IPS-15b (cell line): Measurements from ENCODE around the gene MB21D2.

Experiments used
- H3K27me3 ChIP-seq: one replicate; pipeline ENCODE4 v1.6.1; 2013; ENCODE audit warnings: low read length; ENCODE audit not compliant: control insufficient read depth, insufficient read depth
- H3K36me3 ChIP-seq: one replicate; pipeline ENCODE4 v1.6.1; 2013; ENCODE audit warnings: low read length; ENCODE audit not compliant: control insufficient read depth, insufficient read depth
- H3K4me1 ChIP-seq: one replicate; pipeline ENCODE4 v1.6.1; 2013; ENCODE audit warnings: mild to moderate bottlenecking, low read length; ENCODE audit not compliant: control insufficient read depth, insufficient read depth
- H3K4me3 ChIP-seq: one replicate; pipeline ENCODE4 v1.5.1; 2013; ENCODE audit warnings: low read depth, low read length
- H3K9ac ChIP-seq: one replicate; pipeline ENCODE4 v1.6.1; 2013; ENCODE audit warnings: low read depth, mild to moderate bottlenecking, low read length
- H3K9me3 ChIP-seq: one replicate; pipeline ENCODE4 v1.6.1; 2013; ENCODE audit warnings: mild to moderate bottlenecking, low read length; ENCODE audit not compliant: control insufficient read depth, insufficient read depth

Gene MB21D2

DNA sequence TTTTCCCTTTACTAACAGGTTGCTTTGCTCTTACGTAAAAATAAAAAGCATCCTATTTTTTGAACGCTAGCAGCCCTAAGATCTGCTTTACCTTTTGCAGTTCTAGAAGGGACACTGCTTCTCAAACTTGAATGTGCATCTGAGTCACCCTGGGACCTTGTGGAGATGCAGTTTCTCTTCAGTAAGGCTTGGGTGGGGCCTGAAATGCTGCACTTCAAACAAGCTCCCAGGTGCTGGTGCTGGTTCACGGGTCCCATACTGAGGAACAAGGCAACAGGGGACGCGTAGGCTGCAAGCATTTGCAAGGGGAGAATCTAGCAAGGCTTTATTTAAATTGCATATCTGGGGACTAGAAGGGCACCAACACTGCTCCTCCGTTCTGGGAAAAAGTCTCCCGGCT is 30.0 kb downstream of the MB21D2 start:
- Histone ChIP-seq H3K9ac (no peak overlapping the region), H3K9me3 (no peaks in the 10 kb centered on the region), H3K27me3 (no peaks in the 10 kb centered on the region), H3K4me3 (no peak overlapping the region), H3K4me1 (peaks cover 36% of the 10 kb centered on the region), H3K36me3 (no peaks in the 10 kb centered on the region)

GRCh38 chr3:192887047-192887446 is 30.6 kb downstream of the MB21D2 start:
- Histone ChIP-seq H3K36me3 (no peaks in the 10 kb centered on the region), H3K27me3 (no peaks in the 10 kb centered on the region), H3K9ac (no peak overlapping the region), H3K4me1 (peaks cover 34% of the 10 kb centered on the region), H3K4me3 (no peak overlapping the region), H3K9me3 (no peaks in the 10 kb centered on the region)

DNA sequence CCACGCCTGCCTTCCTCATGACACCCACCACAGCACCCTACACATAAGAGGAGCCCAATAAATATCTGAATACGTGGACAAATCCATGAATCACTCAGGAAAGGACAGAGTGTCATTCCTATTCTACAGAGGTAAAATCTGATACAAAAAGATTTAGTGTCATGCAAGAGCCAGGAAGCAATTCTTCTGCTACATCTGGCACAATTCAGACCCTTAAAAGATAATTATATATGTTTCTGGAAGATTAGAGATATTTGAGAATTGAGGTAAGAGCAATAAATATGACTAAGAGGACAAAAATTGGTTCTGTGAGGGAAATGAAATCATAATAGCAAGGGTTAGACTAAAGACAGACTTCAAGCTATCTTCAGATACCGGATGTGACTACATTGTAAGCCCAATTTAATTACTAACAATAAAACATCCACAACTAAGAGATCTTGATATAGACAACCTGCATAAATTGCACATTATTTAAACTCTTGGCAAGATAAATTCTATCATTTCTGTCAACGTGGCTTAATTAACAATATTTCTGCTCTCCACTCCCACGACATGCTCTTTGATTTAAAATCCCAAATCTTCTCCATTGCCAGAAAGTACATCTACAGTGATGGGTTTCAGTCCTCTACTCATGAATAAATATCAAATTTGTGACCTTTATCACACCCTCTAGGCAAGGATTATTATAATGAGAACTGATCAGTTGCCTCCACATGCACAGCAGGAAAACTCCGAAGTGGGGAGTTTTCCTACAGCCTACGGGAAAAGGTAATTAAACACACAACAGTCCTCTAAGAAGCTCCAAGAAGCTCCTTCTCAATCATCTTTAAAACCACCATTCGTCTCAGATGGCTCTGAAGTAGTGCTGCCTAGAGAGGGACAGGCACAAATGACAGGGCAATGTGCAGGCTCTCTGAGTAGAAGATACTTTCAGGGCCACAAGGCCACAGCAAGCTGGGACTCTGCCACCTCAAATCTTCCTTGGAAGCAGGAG is 32.6 kb downstream of the MB21D2 start:
- Histone ChIP-seq H3K36me3 (no peaks in the 10 kb centered on the region), H3K27me3 (no peaks in the 10 kb centered on the region), H3K4me3 (no peak overlapping the region), H3K4me1 (peaks cover 21% of the 10 kb centered on the region), H3K9ac (no peak overlapping the region), H3K9me3 (no peaks in the 10 kb centered on the region)

DNA sequence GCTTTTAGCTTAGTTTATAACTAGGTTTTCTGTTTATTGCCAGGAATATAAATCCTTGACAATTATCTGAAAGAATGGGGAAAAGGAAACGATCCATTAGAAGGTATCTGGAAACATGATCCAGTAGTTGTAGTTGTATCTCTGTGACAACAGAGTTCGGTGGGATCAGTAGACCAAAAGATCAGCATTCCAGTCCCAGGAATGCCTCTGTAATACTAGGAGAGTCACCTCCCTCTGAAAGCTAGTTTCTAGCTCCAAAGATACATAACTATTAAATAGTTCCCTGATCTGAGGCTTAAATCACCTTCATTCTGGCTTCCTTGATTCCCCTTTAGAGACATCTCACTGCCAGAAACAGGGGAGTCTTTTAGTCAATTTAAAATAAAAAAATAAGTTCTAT is 34.1 kb downstream of the MB21D2 start:
- no peak overlapping the region for H3K4me3 ChIP-seq
- no peak overlapping the region for H3K9ac ChIP-seq
- no peaks in the 10 kb centered on the region for H3K9me3 ChIP-seq
- H3K4me1 ChIP-seq: peaks cover 19% of the 10 kb centered on the region
- no peaks in the 10 kb centered on the region for H3K36me3 ChIP-seq
- H3K27me3 ChIP-seq: no peaks in the 10 kb centered on the region

- H3K4me1 ChIP-seq: peaks cover 8% of the 10 kb centered on the region
- no peaks in the 10 kb centered on the region for H3K36me3 ChIP-seq
- H3K9ac ChIP-seq: no peak overlapping the region
- no peaks in the 10 kb centered on the region for H3K9me3 ChIP-seq
- no peaks in the 10 kb centered on the region for H3K27me3 ChIP-seq
- H3K4me3 ChIP-seq: no peak overlapping the region
Observed at GRCh38 chr3:192881159-192881786, 36.4 kb downstream of the MB21D2 start.

DNA sequence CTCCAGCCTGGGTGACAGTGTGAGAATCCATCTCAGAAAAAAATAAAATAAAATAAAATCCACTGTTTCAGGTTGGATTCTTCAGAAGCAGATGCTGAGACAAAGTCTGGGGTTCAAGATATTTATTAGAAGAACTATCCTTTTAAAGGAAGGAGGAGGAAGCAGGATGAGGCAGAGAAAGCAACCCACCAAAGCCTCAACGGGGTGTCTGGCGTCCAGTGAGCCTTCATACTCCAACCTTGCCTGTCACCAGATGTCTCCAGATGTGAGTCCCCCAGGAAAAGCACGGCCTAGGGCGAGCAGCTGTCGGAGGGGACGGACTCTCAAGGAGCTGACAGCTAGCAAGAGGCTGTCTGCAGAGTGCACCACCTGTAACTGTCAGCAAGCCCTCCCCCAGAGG is 37.3 kb downstream of the MB21D2 start:
- Histone ChIP-seq H3K9me3 (no peaks in the 10 kb centered on the region), H3K36me3 (no peaks in the 10 kb centered on the region), H3K9ac (no peak overlapping the region), H3K27me3 (no peaks in the 10 kb centered on the region), H3K4me1 (peaks cover 8% of the 10 kb centered on the region), H3K4me3 (no peak overlapping the region)

DNA sequence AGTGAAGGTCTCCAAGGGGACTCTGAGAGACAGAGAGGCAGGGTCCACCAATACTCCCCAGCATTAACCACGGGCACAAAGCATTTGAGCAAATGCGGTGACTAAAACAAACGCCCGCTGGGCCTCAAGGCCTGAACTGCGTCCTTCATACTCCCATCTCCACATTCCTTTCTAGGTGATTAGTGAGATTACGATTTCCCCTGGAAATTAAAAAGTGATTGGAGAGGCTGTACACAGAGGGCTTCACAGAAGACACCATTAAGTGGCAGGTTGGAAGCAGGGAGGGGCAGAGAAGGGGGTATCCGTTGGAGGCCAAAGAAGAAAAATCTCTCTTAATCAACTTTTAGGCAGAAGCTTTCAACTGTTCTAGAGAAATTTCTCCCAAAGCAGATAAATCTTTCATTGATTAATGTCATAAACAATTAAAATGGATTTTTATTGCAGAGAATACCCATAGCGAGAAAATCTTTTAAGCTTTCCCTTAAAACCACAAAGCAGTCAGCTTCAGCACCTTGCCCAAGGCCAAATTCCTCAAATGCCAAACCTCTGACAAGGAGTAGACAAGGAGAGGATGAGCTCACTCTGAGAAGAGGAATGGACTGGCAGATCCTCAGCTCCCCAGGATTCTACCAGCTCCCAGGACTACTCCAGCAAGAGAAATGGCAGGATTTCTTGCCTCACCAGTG is 38.2 kb downstream of the MB21D2 start:
- Histone ChIP-seq H3K4me3 (no peak overlapping the region), H3K9ac (peak overlapping the region; percentile 4), H3K27me3 (no peaks in the 10 kb centered on the region), H3K9me3 (no peaks in the 10 kb centered on the region), H3K36me3 (no peaks in the 10 kb centered on the region), H3K4me1 (peaks cover 8% of the 10 kb centered on the region)

- H3K9ac ChIP-seq: no peak overlapping the region
- H3K27me3 ChIP-seq: no peaks in the 10 kb centered on the region
- no peaks in the 10 kb centered on the region for H3K9me3 ChIP-seq
- peaks cover 8% of the 10 kb centered on the region for H3K4me1 ChIP-seq
- no peak overlapping the region for H3K4me3 ChIP-seq
- H3K36me3 ChIP-seq: no peaks in the 10 kb centered on the region
Observed at GRCh38 chr3:192875971-192876565, 41.6 kb downstream of the MB21D2 start.

- Histone ChIP-seq H3K4me1 (peaks cover 13% of the 10 kb centered on the region), H3K36me3 (no peaks in the 10 kb centered on the region), H3K4me3 (no peak overlapping the region), H3K9me3 (no peaks in the 10 kb centered on the region), H3K27me3 (no peaks in the 10 kb centered on the region), H3K9ac (no peak overlapping the region)
Observed at GRCh38 chr3:192870822-192871221, 46.8 kb downstream of the MB21D2 start.

GRCh38 chr3:192869131-192870031 is 48.3 kb downstream of the MB21D2 start:
- Histone ChIP-seq H3K4me1 (peaks cover 13% of the 10 kb centered on the region), H3K9ac (no peak overlapping the region)

DNA sequence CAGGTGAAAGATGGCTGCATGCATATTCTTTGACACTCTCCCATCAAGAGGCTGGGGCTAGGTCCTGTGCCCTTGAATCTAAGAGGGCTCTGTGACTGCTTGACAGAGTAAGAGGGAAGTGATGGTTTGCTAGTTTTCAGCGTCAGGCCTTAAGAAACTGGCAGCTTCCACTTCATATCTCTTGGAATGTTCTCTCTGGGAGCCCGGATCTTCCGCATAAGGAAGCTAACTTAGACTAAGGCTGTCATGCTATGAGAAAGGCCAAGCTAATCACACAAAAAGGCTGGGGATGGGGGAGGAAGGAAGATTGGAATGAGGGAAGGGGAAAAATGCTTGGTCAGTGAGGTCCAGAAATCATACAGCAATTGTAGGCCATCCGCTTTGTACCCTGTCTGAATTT is 50.0 kb downstream of the MB21D2 start:
- Histone ChIP-seq H3K4me1 (peaks cover 13% of the 10 kb centered on the region), H3K4me3 (no peak overlapping the region), H3K9me3 (no peaks in the 10 kb centered on the region), H3K27me3 (no peaks in the 10 kb centered on the region), H3K9ac (no peak overlapping the region), H3K36me3 (no peaks in the 10 kb centered on the region)

More at GRCh38 chr3:192869131-192870031, 48.3 kb downstream of the MB21D2 start:
- no peaks in the 10 kb centered on the region for H3K9me3 ChIP-seq
- no peaks in the 10 kb centered on the region for H3K27me3 ChIP-seq
- no peaks in the 10 kb centered on the region for H3K36me3 ChIP-seq
- no peak overlapping the region for H3K4me3 ChIP-seq
